Measurements from ENCODE around the gene SPATS2.

SPATS2 gene

DNA sequence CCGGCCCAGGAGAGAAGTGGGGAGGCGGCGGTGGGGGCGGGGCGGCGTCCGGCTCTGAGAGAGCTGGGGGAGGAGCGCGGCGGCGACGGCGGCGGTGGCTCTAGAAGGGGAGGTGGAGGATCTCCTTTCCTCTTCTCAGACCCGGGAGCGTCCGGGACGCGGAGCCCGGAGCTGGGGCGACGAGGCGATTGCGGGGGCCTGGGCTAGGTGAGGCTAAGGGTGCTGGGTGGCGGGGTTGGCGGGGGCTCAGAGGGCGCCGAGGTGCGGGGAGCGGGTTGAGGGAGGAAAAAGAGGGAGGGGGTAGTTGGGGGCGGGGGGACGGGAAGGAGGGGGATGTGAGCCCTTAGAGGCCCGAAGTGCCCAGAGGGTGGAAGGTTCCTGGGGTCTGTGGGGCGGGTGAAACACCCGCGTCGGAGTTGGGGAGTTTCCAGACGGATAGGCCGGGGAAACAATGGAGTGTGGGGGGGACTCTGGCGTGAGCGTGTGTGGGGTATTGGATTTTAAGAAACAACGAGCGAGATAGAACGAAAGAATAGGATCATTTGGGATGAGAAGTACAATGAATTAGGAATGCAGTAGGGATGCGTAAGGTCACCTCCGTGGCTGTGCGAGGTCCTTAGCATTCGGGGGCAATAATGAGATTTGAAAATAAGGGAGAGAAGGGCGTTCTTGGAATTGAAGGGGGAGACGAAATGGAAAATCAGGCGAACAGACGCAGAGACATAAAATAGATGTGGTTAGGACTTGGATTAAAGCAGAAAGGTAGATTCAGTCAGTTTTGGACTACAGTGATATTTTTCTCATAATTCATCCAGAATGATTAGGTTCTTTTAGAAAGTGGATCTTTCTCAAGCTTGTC is at the start of gene SPATS2 (continued):
- TF ChIP-seq ZNF426 (tag by site-specific recombination; IDR thresholded peaks at IDR 0.05) (no peak), GFI1B (tag by site-specific recombination; IDR thresholded peaks at IDR 0.05) (no peak), ZNF76 (tag by site-specific recombination; IDR thresholded peaks at IDR 0.05; ENCODE audit: borderline replicate concordance, low read depth) (peak; percentile 22; the same call in 1 of the 2 replicates), ZNF548 (tag by site-specific recombination; IDR thresholded peaks at IDR 0.05) (no peak), ZNF580 (tag by site-specific recombination; IDR thresholded peaks at IDR 0.05) (no peak), ZNF148 (tag by site-specific recombination; IDR thresholded peaks at IDR 0.05; ENCODE audit: borderline replicate concordance) (no peak), ZNF433 (tag by site-specific recombination; IDR thresholded peaks at IDR 0.05; ENCODE audit: low read depth) (no peak), ZFP37 (tag by site-specific recombination; IDR thresholded peaks at IDR 0.05) (no peak), BCL11A (tag by site-specific recombination; IDR thresholded peaks at IDR 0.05; ENCODE audit: low read depth) (no peak), ZNF2 (tag by site-specific recombination; IDR thresholded peaks at IDR 0.05) (no peak; the same call in 1 of the 2 replicates), WT1 (tag by site-specific recombination; IDR thresholded peaks at IDR 0.05) (peak; percentile 43), ZBTB21 (tag by site-specific recombination; IDR thresholded peaks at IDR 0.05) (0 out of 2 replicates have a peak, but pooled peaks have one; percentile 25), ELK4 (IDR thresholded peaks at IDR 0.05; ENCODE audit: borderline replicate concordance, low read depth, low read length) (no peak), ZNF155 (tag by site-specific recombination; IDR thresholded peaks at IDR 0.05) (no peak), ZNF501 (tag by site-specific recombination; IDR thresholded peaks at IDR 0.05) (no peak), ZNF16 (tag by site-specific recombination; IDR thresholded peaks at IDR 0.05; ENCODE audit: low read depth) (no peak), ZNF623 (tag by site-specific recombination; IDR thresholded peaks at IDR 0.05) (no peak), ZNF169 (tag by site-specific recombination; IDR thresholded peaks at IDR 0.05) (no peak), REPIN1 (tag by site-specific recombination; IDR thresholded peaks at IDR 0.05; ENCODE audit: low read depth) (no peak), GLI2 (tag by site-specific recombination; IDR thresholded peaks at IDR 0.05; ENCODE audit: borderline replicate concordance, low read depth) (no peak), ZNF792 (tag by site-specific recombination; IDR thresholded peaks at IDR 0.05) (no peak), ZNF747 (tag by site-specific recombination; IDR thresholded peaks at IDR 0.05) (no peak), MYNN (tag by site-specific recombination; IDR thresholded peaks at IDR 0.05; ENCODE audit: borderline replicate concordance) (no peak), ZNF626 (tag by site-specific recombination; IDR thresholded peaks at IDR 0.05) (no peak), ZNF18 (tag by site-specific recombination; IDR thresholded peaks at IDR 0.05) (no peak), TRIM28 (IDR thresholded peaks at IDR 0.05; ENCODE audit: borderline replicate concordance, low read length) (no peak), ZNF366 (tag by site-specific recombination; conservative IDR thresholded peaks at IDR 0.05) (peak; percentile 85), ZNF514 (tag by site-specific recombination; IDR thresholded peaks at IDR 0.05) (no peak)
- TF ChIP-seq, protein P1, sequence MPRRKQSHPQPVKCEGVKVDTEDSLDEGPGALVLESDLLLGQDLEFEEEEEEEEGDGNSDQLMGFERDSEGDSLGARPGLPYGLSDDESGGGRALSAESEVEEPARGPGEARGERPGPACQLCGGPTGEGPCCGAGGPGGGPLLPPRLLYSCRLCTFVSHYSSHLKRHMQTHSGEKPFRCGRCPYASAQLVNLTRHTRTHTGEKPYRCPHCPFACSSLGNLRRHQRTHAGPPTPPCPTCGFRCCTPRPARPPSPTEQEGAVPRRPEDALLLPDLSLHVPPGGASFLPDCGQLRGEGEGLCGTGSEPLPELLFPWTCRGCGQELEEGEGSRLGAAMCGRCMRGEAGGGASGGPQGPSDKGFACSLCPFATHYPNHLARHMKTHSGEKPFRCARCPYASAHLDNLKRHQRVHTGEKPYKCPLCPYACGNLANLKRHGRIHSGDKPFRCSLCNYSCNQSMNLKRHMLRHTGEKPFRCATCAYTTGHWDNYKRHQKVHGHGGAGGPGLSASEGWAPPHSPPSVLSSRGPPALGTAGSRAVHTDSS (tag by site-specific recombination; IDR thresholded peaks at IDR 0.05): no peak
- TF ChIP-seq, protein P2, sequence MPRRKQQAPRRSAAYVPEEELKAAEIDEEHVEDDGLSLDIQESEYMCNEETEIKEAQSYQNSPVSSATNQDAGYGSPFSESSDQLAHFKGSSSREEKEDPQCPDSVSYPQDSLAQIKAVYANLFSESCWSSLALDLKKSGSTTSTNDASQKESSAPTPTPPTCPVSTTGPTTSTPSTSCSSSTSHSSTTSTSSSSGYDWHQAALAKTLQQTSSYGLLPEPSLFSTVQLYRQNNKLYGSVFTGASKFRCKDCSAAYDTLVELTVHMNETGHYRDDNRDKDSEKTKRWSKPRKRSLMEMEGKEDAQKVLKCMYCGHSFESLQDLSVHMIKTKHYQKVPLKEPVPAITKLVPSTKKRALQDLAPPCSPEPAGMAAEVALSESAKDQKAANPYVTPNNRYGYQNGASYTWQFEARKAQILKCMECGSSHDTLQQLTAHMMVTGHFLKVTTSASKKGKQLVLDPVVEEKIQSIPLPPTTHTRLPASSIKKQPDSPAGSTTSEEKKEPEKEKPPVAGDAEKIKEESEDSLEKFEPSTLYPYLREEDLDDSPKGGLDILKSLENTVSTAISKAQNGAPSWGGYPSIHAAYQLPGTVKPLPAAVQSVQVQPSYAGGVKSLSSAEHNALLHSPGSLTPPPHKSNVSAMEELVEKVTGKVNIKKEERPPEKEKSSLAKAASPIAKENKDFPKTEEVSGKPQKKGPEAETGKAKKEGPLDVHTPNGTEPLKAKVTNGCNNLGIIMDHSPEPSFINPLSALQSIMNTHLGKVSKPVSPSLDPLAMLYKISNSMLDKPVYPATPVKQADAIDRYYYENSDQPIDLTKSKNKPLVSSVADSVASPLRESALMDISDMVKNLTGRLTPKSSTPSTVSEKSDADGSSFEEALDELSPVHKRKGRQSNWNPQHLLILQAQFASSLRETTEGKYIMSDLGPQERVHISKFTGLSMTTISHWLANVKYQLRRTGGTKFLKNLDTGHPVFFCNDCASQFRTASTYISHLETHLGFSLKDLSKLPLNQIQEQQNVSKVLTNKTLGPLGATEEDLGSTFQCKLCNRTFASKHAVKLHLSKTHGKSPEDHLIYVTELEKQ (tag by site-specific recombination; IDR thresholded peaks at IDR 0.05; ENCODE audit: borderline replicate concordance): no peak
